ENCODE data around the gene GLCE.
"Not testable (repeated sequence)": the region's sequence is repeated elsewhere in the genome, so short reads cannot be mapped to it uniquely, and the experiment has no call there.

Gene GLCE

DNA sequence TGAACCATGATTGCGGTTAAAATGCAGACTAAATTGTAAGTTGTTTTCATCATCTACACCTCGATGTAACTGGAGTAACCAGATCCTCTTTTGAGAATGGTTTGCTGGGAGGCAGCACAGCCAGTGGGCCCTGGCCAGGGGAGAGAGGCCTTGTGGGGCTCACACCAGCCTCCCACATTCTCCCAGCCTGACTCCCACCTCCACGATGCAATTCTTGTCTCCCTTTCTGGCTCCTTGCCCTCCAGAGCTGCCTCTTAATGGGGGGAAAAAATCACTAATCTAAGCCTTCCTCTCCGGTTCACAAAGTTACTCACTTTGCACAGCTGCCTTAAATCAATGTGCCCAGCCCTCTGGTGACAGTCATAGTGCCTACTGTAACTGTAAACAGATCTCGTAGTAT lies 120.3 kb downstream of the GLCE start:
- Mint-ChIP-seq H3K4me3 (no peak overlapping the region), H3K9me3 (no peaks in the 10 kb centered on the region), H3K36me3 (no peaks in the 10 kb centered on the region), H3K27ac (no peak overlapping the region), H3K4me1 (no peaks in the 10 kb centered on the region)
- DNase-seq (ENCODE audit: low spot score in 2 of 2) = no peak
- no peak for ATAC-seq

GRCh38 chr15:69282104-69282743 lies 121.8 kb downstream of the GLCE start:
- Mint-ChIP-seq H3K27ac (no peak overlapping the region), H3K4me3 (no peak overlapping the region), H3K9me3 (no peaks in the 10 kb centered on the region), H3K4me1 (no peaks in the 10 kb centered on the region), H3K36me3 (no peaks in the 10 kb centered on the region)
- DNase-seq (ENCODE audit: low spot score in 2 of 2) = no peak
- ATAC-seq = no peak

GRCh38 chr15:69285834-69286233 lies 125.4 kb downstream of the GLCE start:
- no peaks in the 10 kb centered on the region for H3K9me3 Mint-ChIP-seq
- DNase-seq (ENCODE audit: low spot score in 2 of 2) (no peak), ATAC-seq (no peak)
- no peak overlapping the region for H3K4me3 Mint-ChIP-seq
- H3K4me1 Mint-ChIP-seq = no peaks in the 10 kb centered on the region
- no peak overlapping the region for H3K27ac Mint-ChIP-seq
- no peaks in the 10 kb centered on the region for H3K36me3 Mint-ChIP-seq

DNA sequence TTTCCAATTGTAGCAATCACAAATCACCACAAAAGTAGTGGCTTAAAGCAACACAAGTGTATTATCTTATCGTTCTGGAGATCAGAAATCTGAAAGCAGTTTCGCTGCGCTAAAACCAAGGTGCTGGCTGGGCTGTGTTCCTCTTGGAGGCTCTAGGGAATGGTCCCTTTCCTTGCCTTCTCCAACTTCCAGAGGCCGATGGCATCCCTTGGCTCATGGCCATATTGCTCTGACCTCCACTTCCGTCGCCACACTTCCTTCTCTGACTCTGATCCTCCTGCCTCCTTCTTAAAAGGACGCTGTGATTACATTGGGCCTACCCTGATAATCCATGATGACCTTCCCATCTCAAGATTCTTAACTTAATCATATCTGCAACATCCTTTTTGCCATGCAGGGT lies 127.6 kb downstream of the GLCE start:
- DNase-seq (ENCODE audit: low spot score in 2 of 2) = no peak
- Mint-ChIP-seq H3K36me3 (no peaks in the 10 kb centered on the region), H3K4me3 (no peak overlapping the region), H3K9me3 (no peaks in the 10 kb centered on the region), H3K4me1 (no peaks in the 10 kb centered on the region), H3K27ac (no peak overlapping the region)
- ATAC-seq = no peak

- DNase-seq (ENCODE audit: low spot score in 2 of 2) = no peak
Observed at GRCh38 chr15:69288531-69289341, 128.3 kb downstream of the GLCE start.

GRCh38 chr15:69289342-69290146 lies 129.1 kb downstream of the GLCE start:
- DNase-seq (ENCODE audit: low spot score in 2 of 2) = no peak
- no peak for ATAC-seq

More at GRCh38 chr15:69288531-69289341, 128.3 kb downstream of the GLCE start:
- Mint-ChIP-seq H3K36me3 (no peaks in the 10 kb centered on the region), H3K4me3 (no peak overlapping the region), H3K9me3 (no peaks in the 10 kb centered on the region), H3K4me1 (no peaks in the 10 kb centered on the region), H3K27ac (no peak overlapping the region)
- peak; percentile 16 for ATAC-seq

DNA sequence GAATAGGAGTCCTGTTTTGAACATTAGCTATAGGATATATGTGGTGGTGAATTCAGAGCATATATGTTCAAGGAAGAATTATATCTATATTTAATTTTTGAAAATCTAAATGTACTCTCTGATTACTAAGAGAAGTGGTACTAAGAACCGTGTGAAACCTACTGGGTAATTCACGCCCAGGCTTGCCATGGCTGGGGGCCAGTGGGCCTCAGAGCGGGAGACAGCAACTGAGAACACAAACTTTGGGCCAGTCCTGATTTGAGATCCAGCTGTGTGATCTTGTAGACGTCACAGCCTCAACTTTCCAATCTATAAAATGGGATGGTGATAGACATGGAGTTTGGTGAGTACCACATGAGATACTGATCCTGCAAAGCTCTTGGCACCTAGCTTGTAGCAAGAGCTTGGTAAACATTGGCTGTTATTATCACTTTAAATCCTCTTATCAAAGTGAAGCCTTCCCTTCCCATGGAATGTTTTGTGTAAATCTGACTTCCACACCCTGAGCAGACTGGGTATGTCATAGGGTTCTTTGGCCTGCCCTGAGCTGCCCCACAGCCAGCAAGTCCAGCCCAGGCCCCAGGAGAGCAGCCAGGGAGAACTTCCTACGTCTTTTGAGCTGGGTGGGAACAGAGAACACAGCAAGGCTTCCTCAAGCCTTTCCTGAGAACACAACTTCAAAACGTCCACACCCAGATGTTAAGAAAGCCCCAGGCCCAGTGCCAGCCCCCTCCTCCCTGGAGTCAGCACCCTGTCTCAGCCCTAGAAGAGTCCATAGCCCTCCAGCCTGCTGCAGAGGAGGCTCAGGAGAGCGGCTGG lies 130.1 kb downstream of the GLCE start:
- DNase-seq (ENCODE audit: low spot score in 2 of 2) (no peak), ATAC-seq (no peak)
- Mint-ChIP-seq H3K9me3 (no peaks in the 10 kb centered on the region), H3K4me1 (no peaks in the 10 kb centered on the region), H3K36me3 (no peaks in the 10 kb centered on the region), H3K27ac (no peak overlapping the region), H3K4me3 (no peak overlapping the region)

More at GRCh38 chr15:69289342-69290146, 129.1 kb downstream of the GLCE start:
- H3K4me1 Mint-ChIP-seq = no peaks in the 10 kb centered on the region
- no peaks in the 10 kb centered on the region for H3K9me3 Mint-ChIP-seq
- H3K4me3 Mint-ChIP-seq = no peak overlapping the region
- no peaks in the 10 kb centered on the region for H3K36me3 Mint-ChIP-seq
- H3K27ac Mint-ChIP-seq = no peak overlapping the region

DNA sequence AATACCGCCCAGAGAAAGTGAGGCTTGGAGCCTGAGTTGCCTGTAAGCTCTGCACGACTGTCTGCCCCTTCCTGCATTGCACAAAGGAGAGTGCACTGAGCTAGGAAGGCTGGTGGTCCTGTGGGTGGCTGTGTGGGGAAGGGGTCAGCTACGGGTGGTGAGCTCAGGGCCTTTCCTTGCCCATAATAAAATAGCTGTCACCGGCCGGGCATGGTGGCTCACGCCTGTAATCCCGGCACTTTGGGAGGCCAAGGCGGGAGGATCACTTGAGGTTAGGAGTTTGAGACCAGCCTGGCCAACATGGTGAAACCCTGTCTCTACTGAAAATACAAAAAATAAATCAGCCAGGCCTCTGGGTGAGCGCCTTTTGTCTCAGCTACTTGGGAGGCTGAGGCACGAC lies 131.2 kb downstream of the GLCE start:
- not testable (repeated sequence) for H3K4me3 Mint-ChIP-seq; H3K9me3 Mint-ChIP-seq; H3K36me3 Mint-ChIP-seq; H3K4me1 Mint-ChIP-seq; DNase-seq (ENCODE audit: low spot score in 2 of 2); ATAC-seq; H3K27ac Mint-ChIP-seq

GRCh38 chr15:69292826-69293420 lies 132.5 kb downstream of the GLCE start:
- no peak for ATAC-seq
- no peaks in the 10 kb centered on the region for H3K4me1 Mint-ChIP-seq
- no peak overlapping the region for H3K27ac Mint-ChIP-seq
- no peak overlapping the region for H3K4me3 Mint-ChIP-seq
- no peak for DNase-seq (ENCODE audit: low spot score in 2 of 2)
- H3K9me3 Mint-ChIP-seq = no peaks in the 10 kb centered on the region
- no peaks in the 10 kb centered on the region for H3K36me3 Mint-ChIP-seq

- H3K27ac Mint-ChIP-seq = no peak overlapping the region
- DNase-seq (ENCODE audit: low spot score in 2 of 2) = no peak
- no peaks in the 10 kb centered on the region for H3K4me1 Mint-ChIP-seq
- H3K36me3 Mint-ChIP-seq = no peaks in the 10 kb centered on the region
- no peak for ATAC-seq
- no peak overlapping the region for H3K4me3 Mint-ChIP-seq
- no peaks in the 10 kb centered on the region for H3K9me3 Mint-ChIP-seq
Observed at GRCh38 chr15:69293741-69294615, 133.5 kb downstream of the GLCE start.

DNA sequence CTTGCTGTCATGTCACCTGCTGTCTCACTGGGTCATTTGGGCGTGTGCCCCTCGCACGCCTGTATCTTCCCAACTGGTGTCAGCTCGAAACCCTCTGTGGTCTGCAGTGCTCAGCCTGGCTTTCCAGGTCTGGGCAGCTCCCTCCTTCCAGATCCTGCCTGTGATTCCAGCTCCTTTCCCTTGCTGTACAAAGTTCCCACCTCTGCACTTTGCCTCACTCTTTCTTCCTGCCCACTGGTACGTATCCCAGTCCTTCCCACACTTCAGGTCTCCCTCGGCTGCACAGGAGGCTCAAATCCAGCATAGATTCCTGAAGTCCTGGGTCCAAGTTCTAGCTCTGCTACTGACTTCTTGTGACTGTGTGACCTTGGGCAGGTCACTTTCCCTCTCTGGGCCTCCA lies 136.2 kb downstream of the GLCE start:
- Mint-ChIP-seq H3K9me3 (no peaks in the 10 kb centered on the region), H3K4me3 (no peak overlapping the region), H3K4me1 (peaks cover 7% of the 10 kb centered on the region), H3K27ac (no peak overlapping the region), H3K36me3 (no peaks in the 10 kb centered on the region)
- DNase-seq (ENCODE audit: low spot score in 2 of 2) = no peak
- ATAC-seq = no peak

- DNase-seq (ENCODE audit: low spot score in 2 of 2) (no peak), ATAC-seq (no peak)
- Mint-ChIP-seq H3K27ac (no peak overlapping the region), H3K9me3 (no peaks in the 10 kb centered on the region), H3K4me3 (peak overlapping the region; percentile 45), H3K36me3 (no peaks in the 10 kb centered on the region), H3K4me1 (peaks cover 7% of the 10 kb centered on the region)
Observed at GRCh38 chr15:69297642-69298353, 137.4 kb downstream of the GLCE start.

GRCh38 chr15:69298354-69298696 lies 137.9 kb downstream of the GLCE start:
- no peak for DNase-seq (ENCODE audit: low spot score in 2 of 2)
- H3K36me3 Mint-ChIP-seq = no peaks in the 10 kb centered on the region
- peak overlapping the region; percentile 45 for H3K4me3 Mint-ChIP-seq
- no peak for ATAC-seq
- H3K27ac Mint-ChIP-seq = no peak overlapping the region
- H3K9me3 Mint-ChIP-seq = no peaks in the 10 kb centered on the region
- H3K4me1 Mint-ChIP-seq = peaks cover 7% of the 10 kb centered on the region
